VCaP (cell line): ENCODE measurements around the gene DGKG.

Experiments
- H3K27ac ChIP-seq: fragments of 450-650 bp; 2 replicates; pipeline ENCODE4 v1.5.1; 2017
- CTCF ChIP-seq: fragments of 450-650 bp; conservative IDR thresholded peaks from 2 replicates; pipeline ENCODE4 v1.5.1; 2017; ENCODE audit warnings: mild to moderate bottlenecking, moderate library complexity

The DGKG gene

GRCh38 chr3:186305286-186305685 lies 56.7 kb downstream of the DGKG start:
- H3K27ac ChIP-seq = no peak overlapping the region
- TF ChIP-seq CTCF = no peak

DNA sequence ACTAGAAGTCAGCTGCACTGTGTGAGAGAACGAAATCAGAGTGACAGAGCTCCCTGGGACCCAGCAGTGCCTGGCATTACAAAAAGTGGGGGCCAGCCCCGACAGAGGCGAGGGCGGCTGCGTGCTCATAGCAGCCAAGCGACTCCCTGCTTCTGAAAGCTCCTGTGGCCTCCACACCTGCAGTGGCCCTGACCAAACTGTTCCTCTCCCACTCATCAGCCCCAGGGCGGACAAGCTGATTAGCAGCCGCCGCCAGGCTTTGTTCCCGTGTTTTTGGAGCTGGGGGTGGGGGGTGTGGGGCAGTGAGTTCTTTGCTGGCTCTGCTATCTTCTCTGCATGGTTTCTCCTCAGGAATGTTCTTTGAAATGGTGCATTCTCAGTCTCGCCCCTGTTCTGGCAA lies 58.1 kb downstream of the DGKG start:
- no peak for TF ChIP-seq CTCF
- H3K27ac ChIP-seq = no peak overlapping the region

GRCh38 chr3:186299327-186299726 lies 62.7 kb downstream of the DGKG start:
- TF ChIP-seq CTCF = no peak

GRCh38 chr3:186298876-186299275 lies 63.2 kb downstream of the DGKG start:
- no peak overlapping the region for H3K27ac ChIP-seq

More at GRCh38 chr3:186299327-186299726, 62.7 kb downstream of the DGKG start:
- H3K27ac ChIP-seq = no peak overlapping the region

DNA sequence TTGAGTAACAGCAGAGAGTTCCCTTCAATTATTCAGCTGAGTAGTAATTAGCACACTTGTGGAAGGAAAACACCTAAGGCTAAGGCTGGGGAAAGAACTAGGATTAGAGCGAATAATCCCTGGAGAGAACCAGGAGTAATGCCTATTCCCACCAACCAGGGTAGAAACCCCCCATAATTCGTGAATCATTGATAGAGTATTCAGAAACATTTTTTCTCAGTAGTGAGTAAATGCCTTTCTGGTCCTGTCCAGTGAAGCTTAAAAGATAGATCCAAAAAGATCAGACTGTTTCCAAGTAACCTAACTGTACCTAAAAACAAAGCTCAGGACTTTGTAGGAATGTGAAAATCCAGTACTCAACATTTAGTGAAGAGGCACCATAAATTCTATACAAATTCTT lies 71.2 kb downstream of the DGKG start:
- no peak for TF ChIP-seq CTCF

More at GRCh38 chr3:186298876-186299275, 63.2 kb downstream of the DGKG start:
- no peak for TF ChIP-seq CTCF

DNA sequence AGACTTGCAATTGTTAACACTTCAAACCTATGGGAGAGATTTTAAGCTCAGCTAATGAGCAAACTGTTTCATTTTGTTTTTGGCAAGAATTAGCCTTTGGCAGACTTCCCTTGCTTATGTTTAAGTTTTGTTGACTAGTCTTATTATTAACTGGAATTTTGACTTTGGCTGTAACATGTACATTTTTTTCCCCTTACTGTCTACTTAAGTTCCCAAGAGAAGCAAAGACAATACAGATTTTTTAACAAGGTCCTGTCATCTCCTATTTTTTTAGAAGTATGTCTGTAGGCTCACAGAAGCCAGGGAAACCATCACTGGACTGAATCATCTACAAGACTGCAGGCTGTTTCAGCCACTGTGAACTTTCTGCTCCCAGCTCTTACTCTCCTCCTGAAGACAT lies 74.3 kb downstream of the DGKG start:
- no peak for TF ChIP-seq CTCF
- H3K27ac ChIP-seq = no peak overlapping the region

More for the DNA sequence above, 71.2 kb downstream of the DGKG start:
- no peak overlapping the region for H3K27ac ChIP-seq

- TF ChIP-seq CTCF = no peak
- no peak overlapping the region for H3K27ac ChIP-seq
Observed at GRCh38 chr3:186286114-186286513, 75.9 kb downstream of the DGKG start.

GRCh38 chr3:186284661-186285060 lies 77.4 kb downstream of the DGKG start:
- no peak overlapping the region for H3K27ac ChIP-seq
- no peak for TF ChIP-seq CTCF
